Psoas muscle (tissue), 8 donors: ENCODE data around the gene RNF150. TPM values are rescaled to one million over a fixed set of nuclear protein-coding genes. Genes with fewer than 3 reads are reported as not detected.
"Not testable (repeated sequence)": the region's sequence is repeated elsewhere in the genome, so short reads cannot be mapped to it uniquely, and the experiment has no call there.

Experiments used
- ATAC-seq, 4 donors: fragments of 200-7000 bp; cut with Tn5 transposase; one replicate each; pipeline ENCODE4 v1.9.1; 2020; ENCODE audit warnings: moderate library complexity in 3 of 4, mild to moderate bottlenecking in 2 of 4
- DNase-seq, 2 donors: peaks; one replicate each; pipeline ENCODE4 v3.0.0-alpha.2; 2020
- H3K27ac ChIP-seq: fragments of 200-600 bp; one replicate; pipeline ENCODE4 v1.8.0; 2022
- H3K27me3 ChIP-seq, 3 donors: fragments of 200-600 bp in 1 of 3; one replicate each; pipeline versions ENCODE4 v1.6.1 to v1.8.0; 2013 to 2022; ENCODE audit warnings: low read length in 2 of 3, mild to moderate bottlenecking in 2 of 3, moderate library complexity in 1 of 3; ENCODE audit not compliant: insufficient read depth in 3 of 3
- H3K36me3 ChIP-seq, 2 donors: fragments of 200-600 bp in 1 of 2; one replicate each; pipeline versions ENCODE4 v1.6.1 to v1.8.0; 2013 to 2022; ENCODE audit warnings: low read depth in 1 of 2, mild to moderate bottlenecking in 1 of 2, moderate library complexity in 1 of 2; ENCODE audit not compliant: insufficient read depth in 1 of 2
- H3K4me1 ChIP-seq: fragments of 200-600 bp; one replicate; pipeline ENCODE4 v1.8.0; 2022
- H3K4me3 ChIP-seq: fragments of 200-600 bp; one replicate; pipeline ENCODE4 v1.8.0; 2022; ENCODE audit warnings: mild to moderate bottlenecking
- H3K9me3 ChIP-seq: fragments of 200-600 bp; one replicate; pipeline ENCODE4 v1.8.0; 2022
- CTCF ChIP-seq: fragments of 200-600 bp; IDR thresholded peaks from one replicate; pipeline ENCODE4 v1.8.0; 2022; ENCODE audit warnings: antibody characterized with exemption
- WGBS, 3 donors: extraction: QIAGEN DNeasy Blood & Tissue Kit; methylation state at CpG; one replicate each; pipeline versions ENCODE4 v1.1.6 to v1.1.7; 2013; 5-methylcytosine and 5-hydroxymethylcytosine counted together
- intact Hi-C, 2 donors: fragments of 100-400 bp; cut with DNase I; formaldehyde crosslinking; loops; one replicate each; pipeline versions ENCODE4 v1.11.0 to v1.14.2; 2022
- polyA plus RNA-seq, 3 donors: library from polyadenylated mRNA; stranded (reverse); fragments of 200-250 nt; gene quantifications; one replicate each; pipeline ENCODE4 v1.2.3, GENCODE V29; 2013
- total RNA-seq, 4 donors: library from RNA; stranded (reverse); fragmentation: NEBNext Ultra II Directional in 2 of 4; extraction: Animal tissue kit (Norgen Biotek cat#: 25700) in 2 of 4; gene quantifications; one replicate each; pipeline versions ENCODE4 v1.2.1 to v1.2.4, GENCODE V29; 2021 to 2023
- donor health status: healthy with polysubstance abuse.
- donor health status: DM: no; HTN: no; CAD: no; lungs with moderate emphysema.
- donor health status: Bipolar disorder and iron deficiency.
- donor health status: healthy.
- donor health status: DM: yes; HTN: yes; CAD: no.
- donor health status: DM: no; HTN: no; CAD: no.
- donor health status: DM: no; HTN: no; CAD: no.
- donor health status: DM: yes; HTN: yes; CAD: no.

RNF150 gene
- total and polyA plus RNA-seq, 7 donors = 0.78 to 12.6 (median 3.2) TPM

- intact Hi-C loops = no loop called here
- no peak for DNase-seq
- no peaks in the 10 kb centered on the region for H3K9me3 ChIP-seq
These were observed 314.8 kb downstream of the RNF150 start for GRCh38 chr4:140818433-140818832.

GRCh38 chr4:140816806-140817510, 316.3 kb downstream of the RNF150 start:
- intact Hi-C loops = no loop called here
- DNase-seq (no peak), ATAC-seq (no peak)
- Histone ChIP-seq H3K9me3 (no peaks in the 10 kb centered on the region), H3K27ac (no peak overlapping the region), H3K36me3 (no peaks in the 10 kb centered on the region), H3K4me1 (no peaks in the 10 kb centered on the region), H3K4me3 (no peak overlapping the region), H3K27me3 (no peaks in the 10 kb centered on the region)
- TF ChIP-seq CTCF = no peak
- 73 to 77% (median 73%) methylated on average over 5 of the region's 5 CpGs for WGBS, 3 donors

More at GRCh38 chr4:140818433-140818832, 314.8 kb downstream of the RNF150 start:
- no peaks in the 10 kb centered on the region for H3K36me3 ChIP-seq
- WGBS, 3 donors = 95 to 100% (median 95%) methylated on average over 1 of the region's 1 CpG
- no peak for TF ChIP-seq CTCF
- no peak overlapping the region for H3K27ac ChIP-seq
- H3K4me3 ChIP-seq = no peak overlapping the region
- H3K27me3 ChIP-seq = no peaks in the 10 kb centered on the region
- ATAC-seq = no peak
- H3K4me1 ChIP-seq = no peaks in the 10 kb centered on the region

- Histone ChIP-seq H3K27ac (no peak overlapping the region), H3K36me3 (no peaks in the 10 kb centered on the region), H3K4me1 (no peaks in the 10 kb centered on the region), H3K9me3 (no peaks in the 10 kb centered on the region), H3K27me3 (peaks cover 0 to 1% (median 0%) of the 10 kb centered on the region in 3 donors), H3K4me3 (no peak overlapping the region)
- ATAC-seq (no peak), DNase-seq (no peak)
- intact Hi-C loops = no loop called here
- WGBS, 3 donors = 42 to 53% (median 46%) methylated on average over 2 of the region's 2 CpGs
- TF ChIP-seq CTCF = no peak
These were observed 319.5 kb downstream of the RNF150 start for GRCh38 chr4:140813804-140814203.

- Histone ChIP-seq H3K4me3 (no peak overlapping the region), H3K36me3 (no peaks in the 10 kb centered on the region), H3K4me1 (no peaks in the 10 kb centered on the region), H3K27me3 (peaks cover 0 to 1% (median 0%) of the 10 kb centered on the region in 3 donors), H3K27ac (no peak overlapping the region), H3K9me3 (no peaks in the 10 kb centered on the region)
- DNase-seq (no peak), ATAC-seq (no peak)
- TF ChIP-seq CTCF = no peak
- WGBS, 3 donors = 23 to 46% (median 26%) methylated on average over 1 of the region's 1 CpG
- intact Hi-C loops = no loop called here
These were observed 320.4 kb downstream of the RNF150 start for GRCh38 chr4:140812916-140813315.

- Histone ChIP-seq H3K36me3 (no peaks in the 10 kb centered on the region), H3K4me3 (no peak overlapping the region), H3K27ac (no peak overlapping the region), H3K27me3 (peaks cover 0 to 1% (median 0%) of the 10 kb centered on the region in 3 donors), H3K4me1 (no peaks in the 10 kb centered on the region), H3K9me3 (no peaks in the 10 kb centered on the region)
- no peak for DNase-seq
- TF ChIP-seq CTCF = no peak
- intact Hi-C loops = no loop called here
- WGBS, 3 donors = 57 to 66% (median 60%) methylated on average over 4 of the region's 4 CpGs
- no peak for ATAC-seq
These were observed 321.8 kb downstream of the RNF150 start for GRCh38 chr4:140811429-140811828.

- DNase-seq, H3K4me1 ChIP-seq, H3K36me3 ChIP-seq, intact Hi-C loops, ATAC-seq, H3K27ac ChIP-seq, H3K9me3 ChIP-seq, H3K27me3 ChIP-seq, H3K4me3 ChIP-seq: not testable (repeated sequence)
- WGBS, 3 donors = 67 to 100% (median 90%) methylated on average over 1 of the region's 1 CpG
These were observed 322.6 kb downstream of the RNF150 start for GRCh38 chr4:140810591-140811169.
